Astrocyte (in vitro differentiated cells and primary cell): Measurements from ENCODE around the gene CHPT1. TPM values are rescaled to one million over a fixed set of nuclear protein-coding genes. Genes with fewer than 3 reads are reported as not detected.

ENCODE experiments used
- DNase-seq: peaks from one replicate; pipeline ENCODE4 v3.0.0-alpha.2; 2010; ENCODE audit warnings: low read depth
- FAIRE-seq: peaks from 2 replicates; lab custom pipeline; 2011; peaks lifted over from hg19 to GRCh38; lab: Jason Lieb, UNC
- H2AFZ ChIP-seq: 2 replicates; pipeline ENCODE4 v1.6.0; 2012; ENCODE audit warnings: low read depth, low read length, inconsistent platforms
- H3K27ac ChIP-seq: 2 replicates; pipeline ENCODE4 v1.5.1; 2011; ENCODE audit warnings: low read depth, low read length, inconsistent platforms
- H3K27me3 ChIP-seq: 2 replicates; pipeline ENCODE4 v1.6.0; 2011; ENCODE audit warnings: low read length, inconsistent platforms; ENCODE audit not compliant: insufficient read depth
- H3K36me3 ChIP-seq: 2 replicates; pipeline ENCODE4 v1.5.1; 2011; ENCODE audit warnings: low read length, inconsistent platforms; ENCODE audit not compliant: insufficient read depth
- H3K4me1 ChIP-seq: 2 replicates; pipeline ENCODE4 v1.5.1; 2011; ENCODE audit warnings: low read length, inconsistent platforms; ENCODE audit not compliant: insufficient read depth
- H3K4me2 ChIP-seq: 2 replicates; pipeline ENCODE4 v1.6.0; 2012; ENCODE audit warnings: low read length, inconsistent platforms
- H3K4me3 ChIP-seq: 2 replicates; pipeline ENCODE4 v1.5.1; 2011; ENCODE audit warnings: low read depth, mild to moderate bottlenecking, low read length, inconsistent platforms; ENCODE audit not compliant: insufficient read depth
- H3K79me2 ChIP-seq: 2 replicates; pipeline ENCODE4 v1.6.0; 2012; ENCODE audit warnings: mild to moderate bottlenecking, low read length, inconsistent platforms; ENCODE audit not compliant: insufficient read depth
- H3K9ac ChIP-seq: 2 replicates; pipeline ENCODE4 v1.6.0; 2012; ENCODE audit warnings: mild to moderate bottlenecking, low read length, inconsistent platforms
- H3K9me3 ChIP-seq: 2 replicates; pipeline ENCODE4 v1.5.1; 2012; ENCODE audit warnings: low read depth, mild to moderate bottlenecking, low read length, inconsistent platforms; ENCODE audit not compliant: insufficient read depth
- H4K20me1 ChIP-seq: 2 replicates; pipeline ENCODE4 v1.6.0; 2012; ENCODE audit warnings: low read length, inconsistent platforms; ENCODE audit not compliant: insufficient read depth
- H3K27ac Mint-ChIP-seq: one replicate; pipeline ENCODE4 v1.8.0; 2021; ENCODE audit warnings: mild to moderate bottlenecking, mixed read lengths; ENCODE audit not compliant: unreplicated experiment
- H3K27me3 Mint-ChIP-seq: one replicate; pipeline ENCODE4 v1.8.0; 2021; ENCODE audit warnings: low read depth, mixed read lengths; ENCODE audit not compliant: unreplicated experiment
- H3K36me3 Mint-ChIP-seq: one replicate; pipeline ENCODE4 v1.8.0; 2021; ENCODE audit warnings: low read depth, mixed read lengths; ENCODE audit not compliant: unreplicated experiment
- H3K4me1 Mint-ChIP-seq: one replicate; pipeline ENCODE4 v1.8.0; 2021; ENCODE audit warnings: low read depth, mixed read lengths; ENCODE audit not compliant: unreplicated experiment
- H3K4me3 Mint-ChIP-seq: one replicate; pipeline ENCODE4 v1.8.0; 2021; ENCODE audit warnings: mild to moderate bottlenecking, moderate library complexity, mixed read lengths; ENCODE audit not compliant: unreplicated experiment
- H3K9me3 Mint-ChIP-seq: one replicate; pipeline ENCODE4 v1.8.0; 2021; ENCODE audit warnings: mild to moderate bottlenecking, mixed read lengths; ENCODE audit not compliant: unreplicated experiment
- EZH2 ChIP-seq: IDR thresholded peaks from 2 replicates; pipeline ENCODE4 v1.6.1; 2012; ENCODE audit warnings: mild to moderate bottlenecking, low read length, inconsistent platforms; ENCODE audit not compliant: insufficient read depth
- total RNA-seq: library from RNA; stranded (reverse); gene quantifications from 2 replicates; pipeline ENCODE4 v1.2.1, GENCODE V29; 2021
- TF ChIP-seq, protein P1 (sequence below): IDR thresholded peaks from 2 replicates; pipeline ENCODE4 v1.5.1; 2011; ENCODE audit warnings: low read depth, mild to moderate bottlenecking, inconsistent platforms, low read length, moderate library complexity; ENCODE audit not compliant: insufficient read depth

The CHPT1 gene
- total RNA-seq, 1 donor from 2014 or later = 22.2 TPM

DNA sequence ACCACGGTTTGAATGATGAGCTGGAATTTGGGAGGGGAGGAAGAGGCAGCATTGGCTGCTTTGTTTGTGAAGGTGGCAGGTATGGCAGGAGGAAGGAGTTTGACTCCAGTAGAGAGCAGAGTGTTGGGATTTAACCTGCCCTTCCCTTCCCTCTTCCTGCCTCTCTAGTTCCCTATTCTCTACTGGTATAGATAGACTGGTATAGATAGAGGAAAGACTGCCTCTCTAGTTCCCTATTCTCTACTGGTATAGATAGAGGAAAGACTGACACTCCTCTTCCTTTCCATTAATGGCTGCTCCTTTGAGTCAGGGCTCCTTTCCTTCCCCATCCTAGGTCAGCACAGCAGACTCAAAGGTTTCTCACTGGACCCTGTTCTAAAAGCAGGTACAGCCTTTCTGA lies 50.3 kb downstream of the CHPT1 start:
- FAIRE-seq = no peak
- no peaks in the 10 kb centered on the region for H3K4me1 ChIP-seq
- no peaks in the 10 kb centered on the region for H4K20me1 ChIP-seq

DNA sequence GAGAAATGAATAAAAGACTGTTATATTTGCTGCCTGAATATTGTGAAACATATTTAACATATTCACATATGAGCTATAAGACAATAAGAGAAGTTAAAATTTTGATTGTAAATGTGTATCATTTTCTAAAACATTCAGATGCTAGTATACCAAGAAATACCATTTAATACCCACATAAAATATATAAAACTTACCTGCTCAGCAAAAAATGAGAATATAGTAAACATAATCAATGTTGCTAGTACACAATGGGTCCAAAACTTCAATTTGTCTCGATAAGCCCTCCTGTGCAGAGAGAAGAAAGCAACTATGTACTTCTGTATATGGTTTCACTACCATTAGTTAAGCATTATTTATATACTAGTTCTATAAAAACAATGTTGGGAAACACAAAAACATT lies 51.5 kb downstream of the CHPT1 start:
- Histone ChIP-seq H3K9me3 (no peaks in the 10 kb centered on the region), H3K4me3 (no peak overlapping the region), H3K27me3 (no peaks in the 10 kb centered on the region), H3K9ac (no peak overlapping the region), H3K4me2 (no peak overlapping the region), H3K4me1 (no peaks in the 10 kb centered on the region), H2AFZ (no peak overlapping the region), H3K27ac (no peak overlapping the region), H4K20me1 (no peaks in the 10 kb centered on the region), H3K36me3 (peaks cover 9% of the 10 kb centered on the region), H3K79me2 (no peaks in the 10 kb centered on the region)
- Mint-ChIP-seq H3K4me1 (peaks cover 10% of the 10 kb centered on the region), H3K4me3 (no peak overlapping the region), H3K36me3 (peaks cover 10% of the 10 kb centered on the region), H3K27me3 (no peaks in the 10 kb centered on the region), H3K27ac (no peak overlapping the region), H3K9me3 (no peaks in the 10 kb centered on the region)
- DNase-seq (no peak), FAIRE-seq (no peak)
- TF ChIP-seq, protein P1, sequence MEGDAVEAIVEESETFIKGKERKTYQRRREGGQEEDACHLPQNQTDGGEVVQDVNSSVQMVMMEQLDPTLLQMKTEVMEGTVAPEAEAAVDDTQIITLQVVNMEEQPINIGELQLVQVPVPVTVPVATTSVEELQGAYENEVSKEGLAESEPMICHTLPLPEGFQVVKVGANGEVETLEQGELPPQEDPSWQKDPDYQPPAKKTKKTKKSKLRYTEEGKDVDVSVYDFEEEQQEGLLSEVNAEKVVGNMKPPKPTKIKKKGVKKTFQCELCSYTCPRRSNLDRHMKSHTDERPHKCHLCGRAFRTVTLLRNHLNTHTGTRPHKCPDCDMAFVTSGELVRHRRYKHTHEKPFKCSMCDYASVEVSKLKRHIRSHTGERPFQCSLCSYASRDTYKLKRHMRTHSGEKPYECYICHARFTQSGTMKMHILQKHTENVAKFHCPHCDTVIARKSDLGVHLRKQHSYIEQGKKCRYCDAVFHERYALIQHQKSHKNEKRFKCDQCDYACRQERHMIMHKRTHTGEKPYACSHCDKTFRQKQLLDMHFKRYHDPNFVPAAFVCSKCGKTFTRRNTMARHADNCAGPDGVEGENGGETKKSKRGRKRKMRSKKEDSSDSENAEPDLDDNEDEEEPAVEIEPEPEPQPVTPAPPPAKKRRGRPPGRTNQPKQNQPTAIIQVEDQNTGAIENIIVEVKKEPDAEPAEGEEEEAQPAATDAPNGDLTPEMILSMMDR = no peak
- no peak for TF ChIP-seq EZH2

More for the DNA sequence above, 50.3 kb downstream of the CHPT1 start:
- H2AFZ ChIP-seq = no peak overlapping the region
- DNase-seq = no peak
- Mint-ChIP-seq H3K27me3 (no peaks in the 10 kb centered on the region), H3K4me1 (peaks cover 11% of the 10 kb centered on the region), H3K9me3 (no peaks in the 10 kb centered on the region), H3K4me3 (no peak overlapping the region), H3K27ac (no peak overlapping the region), H3K36me3 (peaks cover 13% of the 10 kb centered on the region)
- H3K9ac ChIP-seq = no peak overlapping the region
- H3K36me3 ChIP-seq = peaks cover 10% of the 10 kb centered on the region
- H3K27me3 ChIP-seq = no peaks in the 10 kb centered on the region
- no peak overlapping the region for H3K4me2 ChIP-seq
- TF ChIP-seq, protein P1 = no peak
- TF ChIP-seq EZH2 = no peak
- no peak overlapping the region for H3K27ac ChIP-seq
- no peaks in the 10 kb centered on the region for H3K9me3 ChIP-seq
- H3K4me3 ChIP-seq = no peak overlapping the region
- H3K79me2 ChIP-seq = no peaks in the 10 kb centered on the region

DNA sequence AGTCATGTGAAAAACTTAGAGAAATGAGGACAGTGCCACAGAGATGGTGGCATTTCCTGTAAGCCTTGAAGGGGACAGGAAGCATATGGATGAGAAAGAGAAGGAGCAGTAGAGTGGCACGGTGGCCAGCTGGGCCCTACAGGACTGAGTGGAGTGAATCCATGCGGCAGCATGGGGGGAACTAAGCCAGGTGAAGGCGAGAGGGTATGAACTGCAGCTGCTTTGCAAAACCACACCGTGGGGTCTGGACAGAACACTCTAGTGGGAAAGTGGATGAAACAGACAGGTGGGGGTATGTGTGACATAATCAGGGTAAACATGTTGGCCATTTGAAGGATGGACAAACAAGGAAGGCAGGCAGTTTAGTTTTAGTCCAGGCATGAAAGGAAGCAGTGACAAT lies 52.2 kb downstream of the CHPT1 start:
- H3K36me3 ChIP-seq = peaks cover 9% of the 10 kb centered on the region
- FAIRE-seq (no peak), DNase-seq (no peak)
- Mint-ChIP-seq H3K4me1 (peaks cover 10% of the 10 kb centered on the region), H3K36me3 (peaks cover 10% of the 10 kb centered on the region), H3K9me3 (no peaks in the 10 kb centered on the region), H3K4me3 (no peak overlapping the region), H3K27me3 (no peaks in the 10 kb centered on the region), H3K27ac (no peak overlapping the region)
- TF ChIP-seq, protein P1 = no peak
- no peak for TF ChIP-seq EZH2
- H3K9me3 ChIP-seq = no peaks in the 10 kb centered on the region
- no peaks in the 10 kb centered on the region for H4K20me1 ChIP-seq
- no peak overlapping the region for H3K4me2 ChIP-seq
- H3K4me3 ChIP-seq = no peak overlapping the region
- H3K27ac ChIP-seq = no peak overlapping the region
- no peaks in the 10 kb centered on the region for H3K27me3 ChIP-seq
- H3K9ac ChIP-seq = no peak overlapping the region
- no peaks in the 10 kb centered on the region for H3K79me2 ChIP-seq
- H3K4me1 ChIP-seq = no peaks in the 10 kb centered on the region
- H2AFZ ChIP-seq = no peak overlapping the region
